ENCODE data around the gene SERINC4.
"Not testable (repeated sequence)": the region's sequence is repeated elsewhere in the genome, so short reads cannot be mapped to it uniquely, and the experiment has no call there.

The SERINC4 gene

GRCh38 chr15:43748376-43748775 lies 51.6 kb downstream of the SERINC4 start:
- DNase-seq: no peak

- DNase-seq: not testable (repeated sequence)
Observed at GRCh38 chr15:43746903-43747309, 53.1 kb downstream of the SERINC4 start.

- peak; percentile 87 for DNase-seq
Observed at GRCh38 chr15:43746245-43746902, 53.6 kb downstream of the SERINC4 start, which contains the start of gene PDIA3. Gene PDIA3, plus strand, starts transcription at chr15:43746438. Its CDS starts 102 bp downstream, at chr15:43746540.

Measured in activated naive CD4-positive, alpha-beta T cell treated with anti-CD3 and anti-CD28 coated beads, Interleukin-2, amount 50 U/mL, for 16 hours (primary cell).